H1 (cell line): ENCODE results near the gene NKAPD1. TPM values are rescaled to one million over a fixed set of nuclear protein-coding genes. Genes with fewer than 3 reads are reported as not detected.

Experiments
- CTCF ChIA-PET: fragments of 300-600 bp; sonication (Branson Sonifier 250); formaldehyde crosslinking; loops from one replicate; lab custom pipeline; 2021; ENCODE audit not compliant: partially characterized antibody; lab: Charles Lee
- POLR2A ChIA-PET: fragments of 300-600 bp; sonication (Branson Sonifier 250); formaldehyde crosslinking; loops from one replicate; lab custom pipeline; 2021; ENCODE audit warnings: inconsistent platforms; ENCODE audit not compliant: partially characterized antibody; lab: Charles Lee
- DNase-seq, 2 experiments: peaks; one replicate each; pipeline versions ENCODE4 v3.0.0 to v3.0.0-alpha.2; 2010 to 2022; ENCODE audit warnings: low spot score in 2 of 2, low read depth in 1 of 2, mixed read lengths in 1 of 2
- FAIRE-seq: peaks from 2 replicates; lab custom pipeline; 2011; peaks lifted over from hg19 to GRCh38; lab: Jason Lieb, UNC
- H2AFZ ChIP-seq: 2 replicates; pipeline ENCODE4 v1.8.1; 2012; ENCODE audit warnings: low read length, inconsistent platforms
- H2AK5ac ChIP-seq: 2 replicates; pipeline ENCODE4 v1.6.1; 2013; ENCODE audit warnings: low read depth, low read length
- H2BK120ac ChIP-seq: replicated peaks from 2 replicates; pipeline ENCODE3; 2013; ENCODE audit warnings: low read depth, low read length, inconsistent platforms
- H2BK12ac ChIP-seq: 2 replicates; pipeline ENCODE4 v1.6.1; 2013; ENCODE audit warnings: low read depth, low read length
- H2BK15ac ChIP-seq: 2 replicates; pipeline ENCODE4 v1.6.1; 2013; ENCODE audit warnings: low read length
- H2BK20ac ChIP-seq: 2 replicates; pipeline ENCODE4 v1.6.1; 2013; ENCODE audit warnings: low read length
- H2BK5ac ChIP-seq: 2 replicates; pipeline ENCODE4 v1.6.1; 2013; ENCODE audit warnings: low read depth, low read length
- H3K14ac ChIP-seq: 2 replicates; pipeline ENCODE4 v1.6.1; 2013; ENCODE audit warnings: inconsistent platforms; ENCODE audit not compliant: insufficient read length
- H3K18ac ChIP-seq: 2 replicates; pipeline ENCODE4 v1.6.1; 2013; ENCODE audit warnings: low read length; ENCODE audit errors: extremely low read depth
- H3K23ac ChIP-seq: 2 replicates; pipeline ENCODE4 v1.6.1; 2013; ENCODE audit warnings: inconsistent platforms; ENCODE audit not compliant: insufficient read length
- H3K23me2 ChIP-seq: 2 replicates; pipeline ENCODE4 v1.6.1; 2013; ENCODE audit warnings: low read depth, low read length
- H3K27ac ChIP-seq: 2 replicates; pipeline ENCODE4 v1.6.1; 2011; ENCODE audit warnings: low read depth, low read length, inconsistent platforms
- H3K27me3 ChIP-seq, 4 experiments: replicated peaks in 1 of 4; 1 replicate in 1 of 4; 2 replicates in 3 of 4; pipeline versions ENCODE4 v1.6.1 to v1.8.1; 2011 to 2013; ENCODE audit warnings: low read length in 3 of 4, mild to moderate bottlenecking in 3 of 4, inconsistent platforms in 2 of 4, mixed read lengths in 2 of 4, moderate library complexity in 1 of 4; ENCODE audit not compliant: control insufficient read depth in 3 of 4, insufficient read depth in 3 of 4; ENCODE audit errors: extremely low read depth in 1 of 4
- H3K36me3 ChIP-seq, 4 experiments: 2 replicates each; pipeline versions ENCODE4 v1.6.1 to v1.8.1; 2011 to 2013; ENCODE audit warnings: mild to moderate bottlenecking in 4 of 4, low read length in 3 of 4, moderate library complexity in 2 of 4, control low read depth in 1 of 4, inconsistent platforms in 1 of 4; ENCODE audit not compliant: insufficient read depth in 4 of 4, control insufficient read depth in 2 of 4
- H3K4ac ChIP-seq: replicated peaks from 2 replicates; pipeline ENCODE3; 2013; ENCODE audit warnings: low read length, low read depth, mixed read lengths, inconsistent platforms; ENCODE audit not compliant: insufficient read length
- H3K4me1 ChIP-seq, 4 experiments: replicated peaks in 1 of 4; 1 replicate in 1 of 4; 2 replicates in 3 of 4; pipeline versions ENCODE4 v1.6.1 to v1.8.1; 2011 to 2013; ENCODE audit warnings: low read length in 3 of 4, inconsistent platforms in 2 of 4, mixed read lengths in 1 of 4; ENCODE audit not compliant: insufficient read depth in 4 of 4, control insufficient read depth in 3 of 4
- H3K4me2 ChIP-seq, 2 experiments: 2 replicates each; pipeline versions ENCODE4 v1.6.1 to v1.8.1; 2011 to 2013; ENCODE audit warnings: low read depth in 2 of 2, low read length in 2 of 2, control low read depth in 1 of 2, inconsistent platforms in 1 of 2, mild to moderate bottlenecking in 1 of 2; ENCODE audit not compliant: insufficient read depth in 1 of 2
- H3K4me3 ChIP-seq, 4 experiments: fragments of 200-600, 300-600 bp in 1 of 4; sonication (generic), shearing (Covaris generic), sonication (Bioruptor Twin) in 1 of 4; 2 replicates each; pipeline versions ENCODE4 v1.5.1 to v1.8.1; 2011 to 2016; ENCODE audit warnings: low read length in 4 of 4, low read depth in 3 of 4, control low read depth in 2 of 4, inconsistent platforms in 2 of 4, mild to moderate bottlenecking in 2 of 4, mixed read lengths in 1 of 4, moderate library complexity in 1 of 4; ENCODE audit not compliant: insufficient read depth in 2 of 4; ENCODE audit errors: extremely low read depth in 1 of 4
- H3K56ac ChIP-seq: replicated peaks from 2 replicates; pipeline ENCODE3; 2013; ENCODE audit warnings: low read depth, mild to moderate bottlenecking, mixed read lengths, low read length, inconsistent platforms; ENCODE audit not compliant: insufficient read length
- H3K79me1 ChIP-seq: 2 replicates; pipeline ENCODE4 v1.6.1; 2013; ENCODE audit warnings: low read depth, low read length, control low read depth
- H3K79me2 ChIP-seq, 2 experiments: 2 replicates each; pipeline versions ENCODE4 v1.6.1 to v1.8.1; 2012 to 2013; ENCODE audit warnings: low read length in 2 of 2, mild to moderate bottlenecking in 2 of 2, inconsistent platforms in 1 of 2; ENCODE audit not compliant: insufficient read depth in 2 of 2, control insufficient read depth in 1 of 2
- H3K9ac ChIP-seq, 4 experiments: replicated peaks in 1 of 4; 1 replicate in 1 of 4; 2 replicates in 3 of 4; pipeline versions ENCODE4 v1.6.1 to v1.8.1; 2011 to 2013; ENCODE audit warnings: low read depth in 3 of 4, low read length in 3 of 4, control low read depth in 2 of 4, mild to moderate bottlenecking in 2 of 4, moderate library complexity in 2 of 4, inconsistent platforms in 1 of 4; ENCODE audit errors: extremely low read depth in 1 of 4
- H3K9me3 ChIP-seq, 2 experiments: 2 replicates each; pipeline versions ENCODE4 v1.6.1 to v1.8.1; 2012 to 2013; ENCODE audit warnings: mild to moderate bottlenecking in 2 of 2, moderate library complexity in 2 of 2, control low read depth in 1 of 2, inconsistent platforms in 1 of 2, low read depth in 1 of 2, low read length in 1 of 2, mixed read lengths in 1 of 2; ENCODE audit not compliant: insufficient read depth in 2 of 2
- H4K20me1 ChIP-seq, 2 experiments: replicated peaks in 1 of 2; 2 replicates each; pipeline versions ENCODE3 to v1.8.1; 2011 to 2013; ENCODE audit warnings: inconsistent platforms in 2 of 2, low read length in 2 of 2, mild to moderate bottlenecking in 1 of 2; ENCODE audit not compliant: insufficient read depth in 2 of 2, control insufficient read depth in 1 of 2
- H4K5ac ChIP-seq: 2 replicates; pipeline ENCODE4 v1.6.1; 2013; ENCODE audit warnings: low read length, low read depth, mixed read lengths, inconsistent platforms; ENCODE audit not compliant: insufficient read length
- H4K8ac ChIP-seq: 2 replicates; pipeline ENCODE4 v1.8.0; 2013; ENCODE audit warnings: mild to moderate bottlenecking, moderate library complexity, low read length, inconsistent platforms; ENCODE audit not compliant: insufficient read depth; ENCODE audit errors: extremely low read depth
- H4K91ac ChIP-seq: replicated peaks from 2 replicates; pipeline ENCODE3; 2013; ENCODE audit warnings: low read length, mixed read lengths, inconsistent platforms; ENCODE audit not compliant: insufficient read length
- ASH2L ChIP-seq: fragments of 200-600, 300-600 bp; sonication (generic); IDR thresholded peaks from one replicate; pipeline ENCODE4 v1.7.1; 2017; ENCODE audit warnings: low read length
- BRCA1 ChIP-seq: IDR thresholded peaks from 2 replicates; pipeline ENCODE4 v1.6.1; 2012; ENCODE audit warnings: low read depth, low read length, improper control_type of control experiment
- EGR1 ChIP-seq: IDR thresholded peaks from 2 replicates; pipeline ENCODE4 v1.6.1; 2011; ENCODE audit warnings: low read depth, low read length, borderline replicate concordance
- EZH2 ChIP-seq: fragments of 200-600 bp; sonication (generic); IDR thresholded peaks from 2 replicates; pipeline ENCODE4 v1.7.1; 2012; ENCODE audit warnings: low read depth, mild to moderate bottlenecking, moderate library complexity, low read length, inconsistent platforms; ENCODE audit not compliant: severe bottlenecking
- GABPA ChIP-seq: IDR thresholded peaks from 2 replicates; pipeline ENCODE4 v1.6.1; 2011; ENCODE audit warnings: mild to moderate bottlenecking, low read length, moderate library complexity, borderline replicate concordance; ENCODE audit not compliant: insufficient read depth
- GTF2F1 ChIP-seq: IDR thresholded peaks from 2 replicates; pipeline ENCODE4 v1.6.1; 2012; ENCODE audit warnings: low read depth, low read length, improper control_type of control experiment, borderline replicate concordance
- HDAC2 ChIP-seq, 2 experiments: fragments of 300-600 bp in 1 of 2; sonication (generic) in 1 of 2; IDR thresholded peaks; 2 replicates each; pipeline ENCODE4 v1.6.1; 2011 to 2012; ENCODE audit warnings: low read depth in 2 of 2, low read length in 2 of 2, mild to moderate bottlenecking in 2 of 2, moderate library complexity in 2 of 2, borderline replicate concordance in 1 of 2, inconsistent platforms in 1 of 2
- NRF1 ChIP-seq: IDR thresholded peaks from 2 replicates; pipeline ENCODE4 v1.6.1; 2011; ENCODE audit warnings: mild to moderate bottlenecking, low read depth, low read length, improper control_type of control experiment
- PHF8 ChIP-seq: fragments of 200-600 bp; sonication (generic); conservative IDR thresholded peaks from 2 replicates; pipeline ENCODE4 v1.7.1; 2012; ENCODE audit warnings: low read depth, mild to moderate bottlenecking, inconsistent platforms, low read length, moderate library complexity
- RBBP5 ChIP-seq: IDR thresholded peaks from 2 replicates; pipeline ENCODE4 v1.7.1; 2012; ENCODE audit warnings: low read depth, mild to moderate bottlenecking, inconsistent platforms, low read length, moderate library complexity, borderline replicate concordance
- SIRT6 ChIP-seq: IDR thresholded peaks from one replicate; pipeline ENCODE4 v1.7.1; 2012; ENCODE audit warnings: low read length, inconsistent platforms
- TCF12 ChIP-seq: IDR thresholded peaks from 2 replicates; pipeline ENCODE4 v1.6.1; 2011; ENCODE audit warnings: low read depth, mild to moderate bottlenecking, low read length
- ZNF274 ChIP-seq: IDR thresholded peaks from 2 replicates; pipeline ENCODE4 v1.7.0; 2012; ENCODE audit warnings: low read length, borderline replicate concordance; ENCODE audit errors: extremely low read depth
- WGBS, 2 experiments: shearing (Covaris generic) in 1 of 2; methylation state at CpG; one replicate each; pipeline versions ENCODE4 v1.1.6 to v1.1.7; 2013 to 2015; ENCODE audit warnings: low lambda C conversion rate in 2 of 2, mixed read lengths in 2 of 2, inconsistent platforms in 1 of 2, low coverage in 1 of 2, missing lambda C conversion rate in 1 of 2; ENCODE audit not compliant: insufficient replicate concordance in 2 of 2, insufficient coverage in 1 of 2, insufficient read length in 1 of 2; ENCODE audit errors: extremely low coverage in 1 of 2, missing lambda C conversion rate in 1 of 2; 5-methylcytosine and 5-hydroxymethylcytosine counted together
- polyA plus RNA-seq, 7 experiments: library from polyadenylated mRNA; depleted of rRNA in 3 of 7; stranded (reverse) in 5 of 7; unstranded in 2 of 7; fragments of >200 nt in 5 of 7; fragments of 200-250 nt in 2 of 7; gene quantifications; 1 replicate in 5 of 7; 2 replicates in 1 of 7; 4 replicates in 1 of 7; pipeline versions ENCODE4 v1.2.1 to v1.2.3, GENCODE V29; 2011 to 2013; ENCODE audit warnings: missing spikeins in 2 of 7, mixed read lengths in 2 of 7
- total RNA-seq: library from RNA; stranded (reverse); fragmentation: NEBNext Ultra II Directional; extraction: Animal tissue kit (Norgen Biotek cat#: 25700); gene quantifications from 2 replicates; pipeline ENCODE4 v1.2.1, GENCODE V29; 2021

The NKAPD1 gene
- total and polyA plus RNA-seq, 2 of the 8 experiments (the other 6 are each of a cell fraction or from before 2014, with no cell fraction given) = 6.7 to 16.7 TPM

DNA sequence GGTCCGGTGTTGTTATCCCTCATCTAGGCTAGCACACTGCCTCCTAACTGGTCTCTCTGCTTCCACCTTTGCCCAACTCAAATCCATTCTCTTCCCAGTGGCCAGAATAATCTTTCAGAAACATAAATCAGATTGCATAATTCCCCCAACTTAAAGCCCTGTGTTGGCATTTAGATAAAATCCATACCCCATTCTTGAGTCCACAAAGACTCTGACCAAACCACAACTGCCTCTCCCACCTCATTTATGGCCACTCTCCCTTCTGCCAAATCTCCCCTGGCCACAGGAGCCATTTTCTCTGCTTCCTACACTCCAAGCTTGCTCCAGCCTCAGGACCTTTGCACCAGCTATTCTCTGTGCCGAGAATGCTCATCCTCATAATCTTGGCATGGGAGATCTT, 53.0 kb downstream of the NKAPD1 start:
- FAIRE-seq (no peak), DNase-seq (no peak)
- no peak overlapping the region for H3K18ac ChIP-seq
- H3K79me2 ChIP-seq = no peaks in the 10 kb centered on the region
- H2BK12ac ChIP-seq = no peak overlapping the region
- H3K23me2 ChIP-seq = no peaks in the 10 kb centered on the region; the same call in 1 of the 2 replicates
- 94% methylated on average over 2 of the region's 2 CpGs; no CpG with 5 or more reads in 1 of the 2 experiments for WGBS, 2 experiments
- H2BK5ac ChIP-seq = no peak overlapping the region
- H4K8ac ChIP-seq = no peak overlapping the region
- H2BK120ac ChIP-seq = no peak overlapping the region
- no peaks in the 10 kb centered on the region for H3K36me3 ChIP-seq
- no peaks in the 10 kb centered on the region for H3K27me3 ChIP-seq
- H4K5ac ChIP-seq = no peak overlapping the region
- H2BK15ac ChIP-seq = no peak overlapping the region
- no peaks in the 10 kb centered on the region for H3K9me3 ChIP-seq
- no peak overlapping the region for H3K14ac ChIP-seq
- no peak for TF ChIP-seq PHF8
- no peak for TF ChIP-seq TCF12
- no peak for TF ChIP-seq EGR1
- TF ChIP-seq HDAC2 (IDR thresholded peaks at IDR 0.05; ENCODE audit: borderline replicate concordance in 1 of 2, low read depth in 2 of 2, low read length in 2 of 2) = no peak
- no peak for TF ChIP-seq ASH2L
- no peak for TF ChIP-seq SIRT6
- no peak for TF ChIP-seq EZH2
- TF ChIP-seq ZNF274 = no peak
- TF ChIP-seq GABPA = no peak
- TF ChIP-seq NRF1 = no peak
- no peak for TF ChIP-seq BRCA1
- no peak for TF ChIP-seq RBBP5
- no peak for TF ChIP-seq GTF2F1
- H3K27ac ChIP-seq = no peak overlapping the region
- no peaks in the 10 kb centered on the region for H4K20me1 ChIP-seq
- no peak overlapping the region for H3K56ac ChIP-seq
- H2AFZ ChIP-seq = no peak overlapping the region
- H3K4me1 ChIP-seq = no peaks in the 10 kb centered on the region
- H3K9ac ChIP-seq = no peak overlapping the region
- no peak overlapping the region for H2BK20ac ChIP-seq
- H3K23ac ChIP-seq = no peak overlapping the region
- H4K91ac ChIP-seq = no peak overlapping the region
- CTCF ChIA-PET = interaction anchor here (1.1 to 1.9 kb wide), 4 partner anchors 13 to 96 kb away, joined by 3 to 8 read pairs (median 3); no protein-coding TSS in a partner anchor
- no peak overlapping the region for H3K4ac ChIP-seq
- POLR2A ChIA-PET = no interaction called here
- H3K79me1 ChIP-seq = no peaks in the 10 kb centered on the region
- no peak overlapping the region for H3K4me3 ChIP-seq
- no peak overlapping the region for H3K4me2 ChIP-seq
- no peak overlapping the region for H2AK5ac ChIP-seq
